Lower lobe of right lung (tissue), 2 donors: ENCODE results near the gene FXYD6. TPM values are rescaled to one million over a fixed set of nuclear protein-coding genes. Genes with fewer than 3 reads are reported as not detected.

ENCODE experiments used
- ATAC-seq, 2 donors: fragments of 200-7000 bp; cut with Tn5 transposase; one replicate each; pipeline ENCODE4 v1.9.1; 2020 to 2022; ENCODE audit warnings: mild to moderate bottlenecking in 2 of 2, moderate library complexity in 2 of 2
- DNase-seq: peaks from one replicate; pipeline ENCODE4 v3.0.0-alpha.2; 2020
- H3K27ac ChIP-seq: fragments of 200-600 bp; one replicate; pipeline ENCODE4 v1.8.0; 2022
- H3K27me3 ChIP-seq: fragments of 200-600 bp; one replicate; pipeline ENCODE4 v1.8.0; 2022; ENCODE audit warnings: low read depth
- H3K36me3 ChIP-seq: fragments of 200-600 bp; one replicate; pipeline ENCODE4 v1.8.0; 2022; ENCODE audit warnings: mild to moderate bottlenecking
- H3K4me1 ChIP-seq: fragments of 200-600 bp; one replicate; pipeline ENCODE4 v1.8.0; 2022
- H3K4me3 ChIP-seq: fragments of 200-600 bp; one replicate; pipeline ENCODE4 v1.8.0; 2022; ENCODE audit warnings: mild to moderate bottlenecking
- H3K9me3 ChIP-seq: fragments of 200-600 bp; one replicate; pipeline ENCODE4 v1.8.0; 2022
- CTCF ChIP-seq: fragments of 200-600 bp; IDR thresholded peaks from one replicate; pipeline ENCODE4 v1.8.0; 2022; ENCODE audit warnings: antibody characterized with exemption, mild to moderate bottlenecking
- intact Hi-C: fragments of 100-400 bp; cut with DNase I; formaldehyde crosslinking; loops from one replicate; pipeline ENCODE4 v1.11.0; 2022
- total RNA-seq: library from RNA; stranded (reverse); fragmentation: NEBNext Ultra II Directional; extraction: Animal tissue kit (Norgen Biotek cat#: 25700); gene quantifications from one replicate; pipeline ENCODE4 v1.2.1, GENCODE V29; 2021
- donor health status: DM: no; HTN: yes; CAD: no; lungs with severe emphysema.

The FXYD6 gene
- total RNA-seq, 1 donor from 2014 or later, result 61.2 TPM

- H3K36me3 ChIP-seq, result no peaks in the 10 kb centered on the region
- no peaks in the 10 kb centered on the region for H3K27me3 ChIP-seq
- DNase-seq, result no peak
- no peaks in the 10 kb centered on the region for H3K4me1 ChIP-seq
- no peak overlapping the region for H3K4me3 ChIP-seq
- intact Hi-C loops, result no loop called here
- TF ChIP-seq CTCF, result no peak
- no peak overlapping the region for H3K27ac ChIP-seq
- no peaks in the 10 kb centered on the region for H3K9me3 ChIP-seq
- ATAC-seq, result no peak
Measured at GRCh38 chr11:117923275-117923674, 46.8 kb upstream of the FXYD6 start.

- ATAC-seq (no peak), DNase-seq (no peak)
- Histone ChIP-seq H3K27me3 (no peaks in the 10 kb centered on the region), H3K4me1 (no peaks in the 10 kb centered on the region), H3K4me3 (no peak overlapping the region), H3K9me3 (no peaks in the 10 kb centered on the region), H3K36me3 (no peaks in the 10 kb centered on the region), H3K27ac (no peak overlapping the region)
- intact Hi-C loops, result no loop called here
- TF ChIP-seq CTCF, result no peak
Measured at GRCh38 chr11:117921893-117922292, 45.4 kb upstream of the FXYD6 start.

GRCh38 chr11:117921456-117921855 lies 45.0 kb upstream of the FXYD6 start:
- no peak for TF ChIP-seq CTCF
- intact Hi-C loops, result no loop called here
- Histone ChIP-seq H3K36me3 (no peaks in the 10 kb centered on the region), H3K27ac (no peak overlapping the region), H3K9me3 (no peaks in the 10 kb centered on the region), H3K27me3 (no peaks in the 10 kb centered on the region), H3K4me1 (no peaks in the 10 kb centered on the region), H3K4me3 (no peak overlapping the region)
- ATAC-seq, result no peak
- DNase-seq, result no peak

GRCh38 chr11:117919781-117920221 lies 43.3 kb upstream of the FXYD6 start:
- H3K27me3 ChIP-seq, result no peaks in the 10 kb centered on the region
- no peak for TF ChIP-seq CTCF
- DNase-seq (no peak), ATAC-seq (no peak)
- intact Hi-C loops, result no loop called here
- no peaks in the 10 kb centered on the region for H3K36me3 ChIP-seq
- H3K4me1 ChIP-seq, result no peaks in the 10 kb centered on the region
- no peak overlapping the region for H3K4me3 ChIP-seq
- H3K9me3 ChIP-seq, result no peaks in the 10 kb centered on the region
- no peak overlapping the region for H3K27ac ChIP-seq

GRCh38 chr11:117919341-117919740 lies 42.9 kb upstream of the FXYD6 start:
- no peaks in the 10 kb centered on the region for H3K4me1 ChIP-seq
- H3K4me3 ChIP-seq, result no peak overlapping the region
- no peak for ATAC-seq
- H3K27me3 ChIP-seq, result no peaks in the 10 kb centered on the region
- intact Hi-C loops, result no loop called here
- H3K9me3 ChIP-seq, result no peaks in the 10 kb centered on the region
- no peaks in the 10 kb centered on the region for H3K36me3 ChIP-seq
- no peak for DNase-seq
- H3K27ac ChIP-seq, result no peak overlapping the region
- no peak for TF ChIP-seq CTCF
